K562 (cell line): ENCODE measurements around the gene CRELD2. TPM values are rescaled to one million over a fixed set of nuclear protein-coding genes. Genes with fewer than 3 reads are reported as not detected.

Source experiments
- ATF3 ChIP-seq, 2 experiments: fragments of 450-650 bp in 1 of 2; sonication (generic) in 1 of 2; formaldehyde crosslinking in 1 of 2; IDR thresholded peaks in 1 of 2; conservative IDR thresholded peaks in 1 of 2; 2 replicates each; pipeline versions ENCODE4 v1.6.1 to v1.8.1; 2016 to 2023; ENCODE audit warnings: mild to moderate bottlenecking in 2 of 2, moderate library complexity in 2 of 2, inconsistent platforms in 1 of 2, missing genetic modification reagents in 1 of 2
- CREB5 ChIP-seq: fragments of 250-450 bp; sonication (Bioruptor Pico); IDR thresholded peaks from 2 replicates; pipeline ENCODE4 v1.5.0; 2020; ENCODE audit warnings: mild to moderate bottlenecking
- EWSR1 ChIP-seq: fragments of 450-650 bp; IDR thresholded peaks from 2 replicates; pipeline ENCODE4 v1.6.1; 2018; ENCODE audit warnings: borderline replicate concordance, mild to moderate bottlenecking, low read depth, moderate library complexity; ENCODE audit not compliant: partially characterized antibody
- NR4A1 ChIP-seq, 2 experiments: fragments of 250-450 bp in 1 of 2; fragments of 450-650 bp in 1 of 2; sonication (Bioruptor Pico) in 1 of 2; IDR thresholded peaks; 2 replicates each; pipeline versions ENCODE4 v1.4.0 to v1.6.1; 2016 to 2020; ENCODE audit warnings: mild to moderate bottlenecking in 2 of 2, missing compliant biosample characterization in 1 of 2, missing genetic modification characterization in 1 of 2, moderate library complexity in 1 of 2
- POLR2H ChIP-seq: IDR thresholded peaks from 2 replicates; pipeline ENCODE4 v1.6.1; 2016; ENCODE audit warnings: missing genetic modification characterization, low read depth, mild to moderate bottlenecking, control low read depth, missing compliant biosample characterization, moderate library complexity
- UBTF ChIP-seq, 2 experiments: IDR thresholded peaks; 2 replicates each; pipeline ENCODE4 v1.6.1; 2012; ENCODE audit warnings: improper control_type of control experiment in 2 of 2, low read depth in 2 of 2, low read length in 2 of 2, borderline replicate concordance in 1 of 2
- ZBTB40 ChIP-seq, 2 experiments: fragments of 450-650 bp in 1 of 2; sonication (generic) in 1 of 2; formaldehyde crosslinking in 1 of 2; IDR thresholded peaks; 2 replicates each; pipeline versions ENCODE4 v1.7.1 to v1.9.0; 2016 to 2022; ENCODE audit warnings: inconsistent platforms in 1 of 2, mild to moderate bottlenecking in 1 of 2, missing genetic modification reagents in 1 of 2
- ZFP1 ChIP-seq: fragments of 450-650 bp; formaldehyde crosslinking; IDR thresholded peaks from 2 replicates; pipeline ENCODE4 v1.4.0; 2020; ENCODE audit warnings: mild to moderate bottlenecking, mixed read lengths
- ZNF12 ChIP-seq: sonication (generic); formaldehyde crosslinking; IDR thresholded peaks from 2 replicates; pipeline ENCODE4 v1.4.0; 2020; ENCODE audit warnings: mild to moderate bottlenecking, missing genetic modification reagents
- polyA plus RNA-seq, 8 experiments: library from polyadenylated mRNA; depleted of rRNA in 4 of 8; stranded (reverse) in 5 of 8; unstranded in 3 of 8; fragments of >200 nt; fragmentation: Nextera tagmentation in 2 of 8; fragmentation: Illumina TruSeq in 1 of 8; extraction: Ambion mirVana in 2 of 8; extraction: Trizol in 1 of 8; gene quantifications; 2 replicates each; pipeline versions ENCODE4 v1.2.1 to v1.2.3, GENCODE V29; 2011 to 2014; ENCODE audit warnings: inconsistent platforms in 1 of 8, missing spikeins in 1 of 8
- total RNA-seq, 7 experiments: library from RNA; depleted of rRNA in 6 of 7; stranded (reverse); fragments of >200 nt in 6 of 7; fragmentation: Illumina TruSeq in 2 of 7; extraction: Trizol in 2 of 7; gene quantifications; 2 replicates each; pipeline versions ENCODE4 v1.2.1 to v1.2.3, GENCODE V29; 2011 to 2021; ENCODE audit warnings: low replicate concordance in 1 of 7

Gene CRELD2
- total and polyA plus RNA-seq, 9 of the 15 experiments (the other 6 are each of a cell fraction or from before 2014, with no cell fraction given) = 0.96 to 25.3 (median 8.8) TPM

GRCh38 chr22:49960159-49961004 is 41.9 kb downstream of the CRELD2 start, which contains the start of gene PIM3 (continued):
- peak; percentile 67 for TF ChIP-seq ZBTB40 (IDR thresholded peaks at IDR 0.05)
- no peak for TF ChIP-seq ZBTB40 (CRISPR knock-in tag; IDR thresholded peaks at IDR 0.05)
- no peak for TF ChIP-seq ATF3 (IDR thresholded peaks at IDR 0.05)
- no peak for TF ChIP-seq ATF3 (CRISPR knock-in tag; conservative IDR thresholded peaks at IDR 0.05)
- TF ChIP-seq ZNF12 = no peak
- no peak for TF ChIP-seq ZFP1
- no peak; the same call in 1 of the 2 replicates for TF ChIP-seq POLR2H (tag)
- TF ChIP-seq CREB5 (CRISPR knock-in tag) = no peak
- TF ChIP-seq NR4A1 (CRISPR knock-in tag; IDR thresholded peaks at IDR 0.05) = no peak
- TF ChIP-seq NR4A1 (tag; IDR thresholded peaks at IDR 0.05) = no peak
- peak; percentile 14 to 31; a peak in 1 of 4 replicates for TF ChIP-seq UBTF (IDR thresholded peaks at IDR 0.05; ENCODE audit: borderline replicate concordance in 1 of 2, low read depth in 2 of 2, low read length in 2 of 2)
- no peak for TF ChIP-seq EWSR1
